Measurements from ENCODE around the gene PAMR1. TPM values are rescaled to one million over a fixed set of nuclear protein-coding genes. Genes with fewer than 3 reads are reported as not detected.

PAMR1 gene
- polyA plus RNA-seq, 2 of the 4 experiments (the other 2 are of a cell fraction), result not detected

DNA sequence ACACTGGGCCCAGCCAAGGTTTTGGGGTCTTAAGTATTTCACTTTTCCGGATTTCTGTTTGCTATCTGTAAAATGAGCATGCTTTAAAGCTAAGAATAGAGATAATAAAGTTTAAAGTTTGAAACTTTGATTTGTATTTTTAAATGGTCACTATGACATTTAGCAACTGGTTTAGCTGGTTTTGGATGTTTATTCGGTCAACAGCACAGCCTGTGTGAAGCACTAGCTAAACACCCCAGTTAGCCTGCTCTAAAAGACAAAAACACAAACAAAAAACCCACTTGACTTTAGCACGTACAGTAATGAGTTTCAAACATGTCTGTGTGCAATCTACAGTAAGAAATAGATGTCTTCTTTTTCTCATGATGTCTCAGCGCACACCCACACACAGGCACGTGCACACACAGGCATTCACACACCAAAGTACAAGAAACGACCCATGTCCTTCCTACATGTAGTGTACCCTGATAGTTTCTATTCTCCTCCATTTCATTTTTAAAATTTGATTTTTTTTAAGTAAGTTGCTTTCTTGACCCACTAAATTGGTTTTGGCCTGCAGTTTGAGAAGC lies 135.4 kb downstream of the PAMR1 start:
- ChIA-PET POLR2A (no interaction called here), CTCF (interaction anchor here (0.8 to 7.0 kb wide), 9 partner anchors 12 to 803 kb away, joined by 3 to 117 read pairs (median 13); no protein-coding TSS in a partner anchor)
- 89% methylated on average over 6 of the region's 6 CpGs for WGBS (ENCODE audit: missing lambda C conversion rate)
- no peak for TF ChIP-seq ELK1 (IDR thresholded peaks at IDR 0.05; ENCODE audit: low read depth, low read length)
- no peak for TF ChIP-seq REST (IDR thresholded peaks at IDR 0.05)
- TF ChIP-seq CBX8 (IDR thresholded peaks at IDR 0.05), result no peak
- TF ChIP-seq RARB (CRISPR knock-in tag; IDR thresholded peaks at IDR 0.05), result no peak
- no peak for TF ChIP-seq TP53 (CRISPR knock-in tag; IDR thresholded peaks at IDR 0.05)
- TF ChIP-seq, protein P1, sequence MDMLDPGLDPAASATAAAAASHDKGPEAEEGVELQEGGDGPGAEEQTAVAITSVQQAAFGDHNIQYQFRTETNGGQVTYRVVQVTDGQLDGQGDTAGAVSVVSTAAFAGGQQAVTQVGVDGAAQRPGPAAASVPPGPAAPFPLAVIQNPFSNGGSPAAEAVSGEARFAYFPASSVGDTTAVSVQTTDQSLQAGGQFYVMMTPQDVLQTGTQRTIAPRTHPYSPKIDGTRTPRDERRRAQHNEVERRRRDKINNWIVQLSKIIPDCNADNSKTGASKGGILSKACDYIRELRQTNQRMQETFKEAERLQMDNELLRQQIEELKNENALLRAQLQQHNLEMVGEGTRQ (IDR thresholded peaks at IDR 0.05), result no peak
- TF ChIP-seq MAFK (IDR thresholded peaks at IDR 0.05; ENCODE audit: partially characterized antibody), result no peak
- no peak for TF ChIP-seq ZC3H11A (IDR thresholded peaks at IDR 0.05)
- no peak for TF ChIP-seq ZNF302 (CRISPR knock-in tag; IDR thresholded peaks at IDR 0.05)
- no peak for TF ChIP-seq BHLHE40 (IDR thresholded peaks at IDR 0.05; ENCODE audit: low read depth, low read length)
- TF ChIP-seq PHF8 (IDR thresholded peaks at IDR 0.05; ENCODE audit: borderline replicate concordance, low read depth), result no peak
- no peak for TF ChIP-seq HDAC2 (IDR thresholded peaks at IDR 0.05)
- TF ChIP-seq, protein P2, sequence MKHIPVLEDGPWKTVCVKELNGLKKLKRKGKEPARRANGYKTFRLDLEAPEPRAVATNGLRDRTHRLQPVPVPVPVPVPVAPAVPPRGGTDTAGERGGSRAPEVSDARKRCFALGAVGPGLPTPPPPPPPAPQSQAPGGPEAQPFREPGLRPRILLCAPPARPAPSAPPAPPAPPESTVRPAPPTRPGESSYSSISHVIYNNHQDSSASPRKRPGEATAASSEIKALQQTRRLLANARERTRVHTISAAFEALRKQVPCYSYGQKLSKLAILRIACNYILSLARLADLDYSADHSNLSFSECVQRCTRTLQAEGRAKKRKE (CRISPR knock-in tag; IDR thresholded peaks at IDR 0.05; ENCODE audit: low read depth), result no peak
- TF ChIP-seq NPAS2 (CRISPR knock-in tag; IDR thresholded peaks at IDR 0.05; ENCODE audit: borderline replicate concordance), result no peak
- TF ChIP-seq GATA3 (IDR thresholded peaks at IDR 0.05; ENCODE audit: borderline replicate concordance), result no peak
- TF ChIP-seq RNF2 (IDR thresholded peaks at IDR 0.05; ENCODE audit: borderline replicate concordance, low read depth), result no peak
- TF ChIP-seq, protein P3, sequence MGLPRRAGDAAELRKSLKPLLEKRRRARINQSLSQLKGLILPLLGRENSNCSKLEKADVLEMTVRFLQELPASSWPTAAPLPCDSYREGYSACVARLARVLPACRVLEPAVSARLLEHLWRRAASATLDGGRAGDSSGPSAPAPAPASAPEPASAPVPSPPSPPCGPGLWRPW (IDR thresholded peaks at IDR 0.05), result no peak
- no peak for TF ChIP-seq NFE2L2 (conservative IDR thresholded peaks at IDR 0.05; ENCODE audit: low read length)
- Histone ChIP-seq H3K4me1 (peaks cover 43% of the 10 kb centered on the region), H3K27ac (peak overlapping the region in 1 of 2 experiments; percentile 44; a peak in 3 of 6 replicates), H3K4me2 (no peak overlapping the region; the same call in 2 of the 3 replicates), H3K4me3 (no peak overlapping the region), H3K9me3 (0 out of 3 replicates have a peak, but pooled peaks cover 2% of the 10 kb centered on the region)
- DNase-seq (ENCODE audit: low read depth in 1 of 2, low spot score in 1 of 2), result no peak
- no peak for FAIRE-seq
- no peak for ATAC-seq

DNA sequence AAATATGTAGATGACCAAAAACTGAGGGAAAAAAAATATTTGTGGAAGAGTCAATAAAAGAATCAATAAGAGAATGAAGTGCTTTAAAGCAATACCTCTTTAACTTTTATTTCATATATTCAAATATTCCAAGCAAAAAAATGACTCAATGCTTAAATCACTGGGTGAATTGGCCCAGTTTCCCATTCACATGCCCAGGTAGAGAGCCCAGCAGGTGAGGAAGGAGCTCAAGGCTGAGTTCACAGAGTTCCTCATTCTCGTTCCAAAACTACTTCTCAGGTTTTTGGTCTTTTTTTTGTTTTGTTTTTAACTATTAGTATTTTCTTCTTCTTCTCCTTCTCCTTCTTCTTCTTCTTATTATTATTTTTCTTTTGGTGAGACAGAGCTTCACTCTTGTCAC lies 136.3 kb downstream of the PAMR1 start:
- ChIA-PET CTCF (interaction anchor here (0.8 to 7.0 kb wide), 6 partner anchors 11 to 876 kb away, joined by 3 to 117 read pairs (median 4); no protein-coding TSS in a partner anchor), POLR2A (no interaction called here)
- DNase-seq (ENCODE audit: low read depth in 1 of 2, low spot score in 1 of 2), result no peak
- no peak overlapping the region for H3K4me3 ChIP-seq
- no peak for FAIRE-seq
- no peak overlapping the region for H3K4me2 ChIP-seq
- 76% methylated on average over 1 of the region's 1 CpG for WGBS (ENCODE audit: missing lambda C conversion rate)
- 0 out of 6 replicates have a peak overlapping the region, but pooled peaks of 1 of the 2 experiments have one; percentile 44 for H3K27ac ChIP-seq
- ATAC-seq, result no peak
- H3K9me3 ChIP-seq, result 0 out of 3 replicates have a peak, but pooled peaks cover 4% of the 10 kb centered on the region
- H3K4me1 ChIP-seq, result peaks cover 43% of the 10 kb centered on the region
- TF ChIP-seq CHD2 (IDR thresholded peaks at IDR 0.05; ENCODE audit: low read length, partially characterized antibody) (no peak), PBX3 (IDR thresholded peaks at IDR 0.05) (no peak), TFCP2L1 (CRISPR knock-in tag; IDR thresholded peaks at IDR 0.05) (no peak), ZFP36 (IDR thresholded peaks at IDR 0.05; ENCODE audit: borderline replicate concordance, partially characterized antibody) (no peak), REST (IDR thresholded peaks at IDR 0.05) (no peak)
- TF ChIP-seq, protein P4, sequence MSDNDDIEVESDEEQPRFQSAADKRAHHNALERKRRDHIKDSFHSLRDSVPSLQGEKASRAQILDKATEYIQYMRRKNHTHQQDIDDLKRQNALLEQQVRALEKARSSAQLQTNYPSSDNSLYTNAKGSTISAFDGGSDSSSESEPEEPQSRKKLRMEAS (IDR thresholded peaks at IDR 0.05), result no peak

Measured in A549 (cell line).